Mammary epithelial cell (primary cell): ENCODE results near the gene PCBP3.

Experiments
- EZH2 ChIP-seq: IDR thresholded peaks from 2 replicates; pipeline ENCODE4 v1.6.1; 2012; ENCODE audit warnings: low read length, inconsistent platforms, borderline replicate concordance
- TF ChIP-seq, protein P1 (sequence below), 2 donors: IDR thresholded peaks in 1 of 2; conservative IDR thresholded peaks in 1 of 2; 2 replicates each; pipeline ENCODE4 v1.5.1; 2011 to 2012; ENCODE audit warnings: inconsistent platforms in 2 of 2, low read length in 2 of 2, mild to moderate bottlenecking in 2 of 2, control low read depth in 1 of 2, low read depth in 1 of 2; ENCODE audit not compliant: insufficient read depth in 1 of 2; ENCODE audit errors: extremely low read depth in 1 of 2

DNA sequence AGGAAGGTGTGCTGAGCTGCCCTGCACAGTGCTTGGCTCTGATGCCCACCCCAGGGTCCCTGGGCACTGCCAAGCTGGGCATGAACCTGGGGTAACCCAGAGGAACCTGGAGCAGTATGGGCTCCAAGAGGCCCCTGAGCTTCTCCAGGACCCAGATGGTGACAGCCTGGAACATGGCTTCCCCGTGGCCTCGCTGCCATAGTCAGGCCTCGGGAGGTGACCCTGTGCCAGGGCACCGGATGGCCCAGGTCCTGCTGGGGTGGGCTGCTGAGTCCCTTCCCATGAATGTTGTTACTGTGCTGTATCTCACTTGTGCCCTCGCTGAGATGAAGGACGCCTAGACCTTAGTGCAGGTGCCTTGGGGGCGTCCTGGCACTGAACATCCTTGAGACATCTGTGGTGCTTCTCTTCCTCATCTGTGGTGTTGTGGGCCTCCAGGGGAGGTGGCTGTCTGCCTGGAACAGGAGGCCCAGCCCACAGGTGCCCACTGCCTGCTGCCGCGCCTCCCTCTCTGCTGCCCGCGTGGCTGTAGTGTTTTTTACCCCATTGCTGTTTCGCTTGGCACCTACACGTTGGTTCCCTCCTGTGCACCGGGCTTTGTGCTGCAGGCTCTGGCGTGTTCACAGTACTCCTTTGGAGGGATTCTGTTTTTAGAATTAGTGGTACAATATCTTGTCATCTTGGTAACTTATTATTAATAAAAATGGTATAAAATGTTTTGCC, 160.3 kb downstream of the PCBP3 start:
- TF ChIP-seq, protein P1, sequence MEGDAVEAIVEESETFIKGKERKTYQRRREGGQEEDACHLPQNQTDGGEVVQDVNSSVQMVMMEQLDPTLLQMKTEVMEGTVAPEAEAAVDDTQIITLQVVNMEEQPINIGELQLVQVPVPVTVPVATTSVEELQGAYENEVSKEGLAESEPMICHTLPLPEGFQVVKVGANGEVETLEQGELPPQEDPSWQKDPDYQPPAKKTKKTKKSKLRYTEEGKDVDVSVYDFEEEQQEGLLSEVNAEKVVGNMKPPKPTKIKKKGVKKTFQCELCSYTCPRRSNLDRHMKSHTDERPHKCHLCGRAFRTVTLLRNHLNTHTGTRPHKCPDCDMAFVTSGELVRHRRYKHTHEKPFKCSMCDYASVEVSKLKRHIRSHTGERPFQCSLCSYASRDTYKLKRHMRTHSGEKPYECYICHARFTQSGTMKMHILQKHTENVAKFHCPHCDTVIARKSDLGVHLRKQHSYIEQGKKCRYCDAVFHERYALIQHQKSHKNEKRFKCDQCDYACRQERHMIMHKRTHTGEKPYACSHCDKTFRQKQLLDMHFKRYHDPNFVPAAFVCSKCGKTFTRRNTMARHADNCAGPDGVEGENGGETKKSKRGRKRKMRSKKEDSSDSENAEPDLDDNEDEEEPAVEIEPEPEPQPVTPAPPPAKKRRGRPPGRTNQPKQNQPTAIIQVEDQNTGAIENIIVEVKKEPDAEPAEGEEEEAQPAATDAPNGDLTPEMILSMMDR (conservative IDR thresholded peaks at IDR 0.05 in 1 of 2, IDR thresholded peaks at IDR 0.05 in 1 of 2; ENCODE audit: extremely low read depth in 1 of 2, insufficient read depth in 1 of 2, low read depth in 1 of 2, low read length in 2 of 2): no peak
- TF ChIP-seq EZH2: no peak
